IMR-90 (cell line): ENCODE measurements around the gene RPS19BP1. TPM values are rescaled to one million over a fixed set of nuclear protein-coding genes. Genes with fewer than 3 reads are reported as not detected.

Experiments used
- ATAC-seq: fragments of 200-7000 bp; cut with Tn5 transposase; 2 replicates; pipeline ENCODE4 v1.9.1; 2020; ENCODE audit warnings: low read depth, mild to moderate bottlenecking, moderate library complexity
- BruUV-seq: library from RNA; stranded (reverse); fragments of 400-500 nt; replicated peaks from 2 replicates; lab custom pipeline; 2021; lab: Mats Ljungman, UMichigan
- CTCF ChIA-PET: fragments of 300-600 bp; formaldehyde crosslinking; extraction: SDS; loops from one replicate; lab custom pipeline; 2021; ENCODE audit warnings: antibody characterized with exemption; lab: Yijun Ruan, JAX
- POLR2A ChIA-PET: fragments of 300-600 bp; sonication (Branson Sonifier 250); formaldehyde crosslinking; loops from one replicate; lab custom pipeline; 2022; ENCODE audit warnings: antibody characterized with exemption; ENCODE audit not compliant: unreplicated experiment; lab: Charles Lee
- DNase-seq: peaks from one replicate; pipeline ENCODE4 v3.0.0; 2013
- H2AFZ ChIP-seq: replicated peaks from 2 replicates; pipeline ENCODE3; 2013; ENCODE audit warnings: low read length, mild to moderate bottlenecking; ENCODE audit not compliant: poor library complexity
- H2AK5ac ChIP-seq: 2 replicates; pipeline ENCODE4 v1.6.1; 2013; ENCODE audit warnings: low read depth, low read length, inconsistent platforms
- H2AK9ac ChIP-seq: replicated peaks from 2 replicates; pipeline ENCODE3; 2013; ENCODE audit warnings: mild to moderate bottlenecking, low read depth, low read length, moderate library complexity; ENCODE audit not compliant: poor library complexity
- H2BK120ac ChIP-seq: 2 replicates; pipeline ENCODE4 v1.6.1; 2013; ENCODE audit warnings: low read depth, low read length, inconsistent platforms
- H2BK15ac ChIP-seq: 3 replicates; pipeline ENCODE4 v1.6.1; 2013; ENCODE audit warnings: low read depth, low read length, inconsistent platforms
- H2BK20ac ChIP-seq: 2 replicates; pipeline ENCODE4 v1.6.1; 2013; ENCODE audit warnings: low read depth, mild to moderate bottlenecking, inconsistent platforms, low read length, moderate library complexity
- H2BK5ac ChIP-seq: 2 replicates; pipeline ENCODE4 v1.6.1; 2013; ENCODE audit warnings: mild to moderate bottlenecking, low read depth, low read length, inconsistent platforms; ENCODE audit not compliant: poor library complexity, severe bottlenecking
- H3K14ac ChIP-seq: replicated peaks from 2 replicates; pipeline ENCODE4 v1.6.1; 2013; ENCODE audit warnings: low read depth, low read length, inconsistent platforms
- H3K18ac ChIP-seq: 2 replicates; pipeline ENCODE4 v1.6.1; 2013; ENCODE audit warnings: low read depth, low read length, control low read depth
- H3K23ac ChIP-seq: 2 replicates; pipeline ENCODE4 v1.6.1; 2013; ENCODE audit warnings: low read depth, low read length, inconsistent platforms
- H3K27ac ChIP-seq: 2 replicates; pipeline ENCODE4 v1.5.1; 2013; ENCODE audit warnings: mild to moderate bottlenecking, control low read depth, low read length; ENCODE audit not compliant: insufficient read depth
- H3K27me3 ChIP-seq: 2 replicates; pipeline ENCODE4 v1.6.1; 2013; ENCODE audit warnings: low read length; ENCODE audit not compliant: control insufficient read depth, insufficient read depth
- H3K36me3 ChIP-seq: 2 replicates; pipeline ENCODE4 v1.6.1; 2013; ENCODE audit warnings: low read length, mixed read lengths; ENCODE audit not compliant: control insufficient read depth, insufficient read depth
- H3K4ac ChIP-seq: 2 replicates; pipeline ENCODE4 v1.6.1; 2013; ENCODE audit warnings: low read depth, low read length, inconsistent platforms
- H3K4me1 ChIP-seq: 2 replicates; pipeline ENCODE4 v1.6.1; 2013; ENCODE audit warnings: low read length, mixed read lengths; ENCODE audit not compliant: control insufficient read depth, insufficient read depth
- H3K4me2 ChIP-seq: 2 replicates; pipeline ENCODE4 v1.6.1; 2013; ENCODE audit warnings: low read depth, mild to moderate bottlenecking, control low read depth, low read length, moderate library complexity
- H3K4me3 ChIP-seq: 2 replicates; pipeline ENCODE4 v1.5.1; 2013; ENCODE audit warnings: low read depth, mild to moderate bottlenecking, control low read depth, low read length, moderate library complexity; ENCODE audit not compliant: insufficient read depth
- H3K56ac ChIP-seq: 2 replicates; pipeline ENCODE4 v1.6.1; 2013; ENCODE audit warnings: low read length, inconsistent platforms; ENCODE audit not compliant: insufficient read depth; ENCODE audit errors: extremely low read depth
- H3K79me1 ChIP-seq, 2 experiments: 2 replicates each; pipeline ENCODE4 v1.6.1; 2013; ENCODE audit warnings: low read length in 2 of 2, inconsistent platforms in 1 of 2, low read depth in 1 of 2
- H3K9ac ChIP-seq: 2 replicates; pipeline ENCODE4 v1.6.1; 2013; ENCODE audit warnings: low read depth, low read length, control low read depth
- H3K9me1 ChIP-seq: 2 replicates; pipeline ENCODE4 v1.6.1; 2013; ENCODE audit warnings: low read length, inconsistent platforms; ENCODE audit not compliant: insufficient read depth
- H3K9me3 ChIP-seq: 2 replicates; pipeline ENCODE4 v1.6.1; 2013; ENCODE audit warnings: low read length; ENCODE audit not compliant: control insufficient read depth, insufficient read depth
- H4K20me1 ChIP-seq: 2 replicates; pipeline ENCODE4 v1.6.1; 2013; ENCODE audit warnings: low read length, inconsistent platforms; ENCODE audit not compliant: insufficient read depth
- H4K5ac ChIP-seq: 2 replicates; pipeline ENCODE4 v1.6.1; 2013; ENCODE audit warnings: mild to moderate bottlenecking, low read depth, low read length, control low read depth
- H4K8ac ChIP-seq, 2 experiments: 2 replicates each; pipeline ENCODE4 v1.6.1; 2013; ENCODE audit warnings: low read depth in 2 of 2, low read length in 2 of 2, control low read depth in 1 of 2, inconsistent platforms in 1 of 2
- H4K91ac ChIP-seq: 2 replicates; pipeline ENCODE4 v1.6.1; 2013; ENCODE audit warnings: low read depth, low read length, inconsistent platforms; ENCODE audit not compliant: insufficient read depth
- CEBPB ChIP-seq: IDR thresholded peaks from 2 replicates; pipeline ENCODE4 v1.6.1; 2012; ENCODE audit warnings: low read depth, low read length, improper control_type of control experiment
- CTCF ChIP-seq: conservative IDR thresholded peaks from 2 replicates; pipeline ENCODE4 v1.5.1; 2012; ENCODE audit warnings: mild to moderate bottlenecking, low read depth, low read length, improper control_type of control experiment
- MXI1 ChIP-seq: IDR thresholded peaks from 2 replicates; pipeline ENCODE4 v1.6.1; 2012; ENCODE audit warnings: low read depth, mild to moderate bottlenecking, low read length, moderate library complexity, borderline replicate concordance
- SMC3 ChIP-seq: fragments of 150-350 bp; IDR thresholded peaks from 2 replicates; pipeline ENCODE4 v1.6.1; 2016; ENCODE audit warnings: low read depth, mild to moderate bottlenecking, antibody characterized with exemption, low read length, moderate library complexity
- USF2 ChIP-seq: fragments of 150-350 bp; IDR thresholded peaks from 2 replicates; pipeline ENCODE4 v1.6.1; 2017; ENCODE audit warnings: mild to moderate bottlenecking, antibody characterized with exemption, low read length, low read depth
- WGBS, 2 experiments: methylation state at CpG; one replicate each; pipeline versions ENCODE4 v1.1.5 to v1.1.7; 2013; ENCODE audit warnings: missing lambda C conversion rate in 2 of 2; ENCODE audit not compliant: insufficient read length in 1 of 2; ENCODE audit errors: extremely low coverage in 2 of 2; 5-methylcytosine and 5-hydroxymethylcytosine counted together
- dilution Hi-C: fragments of 300-500 bp; cut with HindIII; formaldehyde crosslinking; loops from one replicate; pipeline ENCODE4 v1.14.3; 2018; ENCODE audit warnings: low sequenced_read_pairs; ENCODE audit not compliant: unreplicated experiment
- in situ Hi-C: fragments of 300-500 bp; cut with MboI; formaldehyde crosslinking; loops from 3 replicates; pipeline ENCODE4 v1.14.3; 2019; ENCODE audit warnings: low sequenced_read_pairs, inconsistent platforms, mixed read lengths
- intact Hi-C: fragments of 100-400 bp; cut with micrococcal nuclease; formaldehyde crosslinking; loops from 2 replicates; pipeline ENCODE4 v1.10.0; 2022
- polyA plus RNA-seq, 3 experiments: library from polyadenylated mRNA; depleted of rRNA; stranded (reverse); fragments of >200 nt; gene quantifications; 2 replicates each; pipeline ENCODE4 v1.2.3, GENCODE V29; 2012; ENCODE audit warnings: low replicate concordance in 1 of 3
- total RNA-seq: library from RNA; depleted of rRNA; stranded (reverse); fragments of >200 nt; gene quantifications from 2 replicates; pipeline ENCODE4 v1.2.3, GENCODE V29; 2012

RPS19BP1 gene
- total and polyA plus RNA-seq, 2 of the 4 experiments (the other 2 are of a cell fraction), result 33.0 to 95.4 TPM

GRCh38 chr22:39534092-39534506 lies 1.6 kb upstream of the RPS19BP1 start (continued):
- TF ChIP-seq SMC3, result no peak
- no peak for TF ChIP-seq MXI1
- no peak for TF ChIP-seq USF2

- ATAC-seq (no peak), DNase-seq (peak; percentile 41)
- Histone ChIP-seq H3K23ac (no peak overlapping the region), H2AK5ac (0 out of 2 replicates have a peak overlapping the region, but pooled peaks have one; percentile 39), H2AFZ (no peak overlapping the region), H3K14ac (no peak overlapping the region), H2BK120ac (no peak overlapping the region), H4K20me1 (peaks cover 50% of the 10 kb centered on the region), H3K4ac (no peak overlapping the region), H3K4me2 (peak overlapping the region; percentile 14; the same call in 1 of the 2 replicates), H3K27me3 (no peaks in the 10 kb centered on the region), H3K4me1 (peaks cover 7% of the 10 kb centered on the region), H3K56ac (no peak overlapping the region), H3K9me1 (no peaks in the 10 kb centered on the region), H3K4me3 (no peak overlapping the region), H3K18ac (no peak overlapping the region), H2BK5ac (no peak overlapping the region), H2AK9ac (no peak overlapping the region), H3K79me1 (peaks cover 23 to 59% of the 10 kb centered on the region in 2 experiments), H3K9ac (peak overlapping the region; percentile 48; the same call in 1 of the 2 replicates), H2BK20ac (no peak overlapping the region), H3K36me3 (peaks cover 12% of the 10 kb centered on the region), H4K5ac (no peak overlapping the region), H4K8ac (no peak overlapping the region), H2BK15ac (no peak overlapping the region), H3K27ac (no peak overlapping the region; the same call in 1 of the 2 replicates), H4K91ac (no peak overlapping the region), H3K9me3 (no peaks in the 10 kb centered on the region)
- intact Hi-C loops (loop anchor here (10.0 kb wide), 1 partner anchor 644 kb away; the partner anchor contains the start of gene TNRC6B), dilution Hi-C loops (no loop called here), in situ Hi-C loops (loop anchor here (10.0 kb wide), 2 partner anchors 654 to 814 kb away; partner anchors contain the start of gene ADSL)
- BruUV-seq, result TSS peak; percentile 61
- TF ChIP-seq CTCF (peak; percentile 30; the same call in 1 of the 2 replicates), CEBPB (no peak)
- POLR2A ChIA-PET, result interaction anchor here (0.6 kb wide), 1 partner anchor 46 kb away, joined by 3 read pairs; no protein-coding TSS in a partner anchor
- WGBS, 2 experiments, result 41% methylated on average over 5 of the region's 9 CpGs; no CpG with 5 or more reads in 1 of the 2 experiments
- CTCF ChIA-PET, result interaction anchor here (0.7 kb wide), 1 partner anchor 411 kb away, joined by 3 read pairs; no protein-coding TSS in a partner anchor
These were observed 1.7 kb downstream of the RPS19BP1 start for GRCh38 chr22:39530692-39531331.
